SJSA1 (cell line): ENCODE results near the gene FAM3D. TPM values are rescaled to one million over a fixed set of nuclear protein-coding genes. Genes with fewer than 3 reads are reported as not detected.

Experiments
- DNase-seq, 2 experiments: peaks; one replicate each; pipeline ENCODE4 v3.0.0-alpha.2; 2015 to 2020; ENCODE audit warnings: low spot score in 2 of 2, low read depth in 1 of 2
- H3K27ac ChIP-seq: fragments of 250-450 bp; sonication (Bioruptor Pico); 2 replicates; pipeline ENCODE4 v1.5.1; 2020; ENCODE audit warnings: mild to moderate bottlenecking, moderate library complexity
- H3K27me3 ChIP-seq: fragments of 250-450 bp; sonication (Bioruptor Pico); replicated peaks from 2 replicates; pipeline ENCODE4 v1.5.1; 2020; ENCODE audit warnings: mild to moderate bottlenecking, moderate library complexity
- H3K36me3 ChIP-seq: fragments of 250-450 bp; sonication (Bioruptor Pico); 2 replicates; pipeline ENCODE4 v1.5.1; 2020; ENCODE audit warnings: mild to moderate bottlenecking
- H3K4me1 ChIP-seq: fragments of 250-450 bp; sonication (Bioruptor Pico); replicated peaks from 2 replicates; pipeline ENCODE4 v1.6.1; 2021; ENCODE audit warnings: mild to moderate bottlenecking
- H3K4me3 ChIP-seq: fragments of 250-450 bp; sonication (Bioruptor Pico); 2 replicates; pipeline ENCODE4 v1.5.1; 2020; ENCODE audit warnings: mild to moderate bottlenecking
- H3K9me3 ChIP-seq: fragments of 250-450 bp; sonication (Bioruptor Pico); replicated peaks from 2 replicates; pipeline ENCODE4 v1.5.1; 2020; ENCODE audit warnings: mild to moderate bottlenecking
- total RNA-seq: library from RNA; depleted of rRNA; stranded (reverse); fragments of >200 nt; shearing (Covaris generic); gene quantifications from 2 replicates; pipeline ENCODE4 v1.2.3, GENCODE V29; 2014

Gene FAM3D
- total RNA-seq, 1 experiment from 2014 or later = not detected

- no peaks in the 10 kb centered on the region for H3K9me3 ChIP-seq
Observed at GRCh38 chr3:58657571-58658141, 8.9 kb downstream of the FAM3D start.

GRCh38 chr3:58657036-58657520 lies 9.5 kb downstream of the FAM3D start:
- no peak overlapping the region for H3K4me3 ChIP-seq
- H3K4me1 ChIP-seq = no peaks in the 10 kb centered on the region
- H3K27me3 ChIP-seq = no peaks in the 10 kb centered on the region
- H3K36me3 ChIP-seq = no peaks in the 10 kb centered on the region
- no peak for DNase-seq
- no peaks in the 10 kb centered on the region for H3K9me3 ChIP-seq
- H3K27ac ChIP-seq = no peak overlapping the region

More at GRCh38 chr3:58657571-58658141, 8.9 kb downstream of the FAM3D start:
- H3K4me1 ChIP-seq = no peaks in the 10 kb centered on the region
- no peaks in the 10 kb centered on the region for H3K36me3 ChIP-seq
- H3K27ac ChIP-seq = no peak overlapping the region
- no peaks in the 10 kb centered on the region for H3K27me3 ChIP-seq
- H3K4me3 ChIP-seq = no peak overlapping the region
- no peak for DNase-seq

- DNase-seq = no peak
- Histone ChIP-seq H3K9me3 (no peaks in the 10 kb centered on the region), H3K4me3 (no peak overlapping the region), H3K27me3 (no peaks in the 10 kb centered on the region), H3K4me1 (no peaks in the 10 kb centered on the region), H3K27ac (no peak overlapping the region), H3K36me3 (no peaks in the 10 kb centered on the region)
Observed at GRCh38 chr3:58656631-58657030, 9.9 kb downstream of the FAM3D start.

- DNase-seq = no peak
- Histone ChIP-seq H3K4me1 (no peaks in the 10 kb centered on the region), H3K27me3 (no peaks in the 10 kb centered on the region), H3K9me3 (no peaks in the 10 kb centered on the region), H3K36me3 (no peaks in the 10 kb centered on the region), H3K4me3 (no peak overlapping the region), H3K27ac (no peak overlapping the region)
Observed at GRCh38 chr3:58654466-58654865, 12.1 kb downstream of the FAM3D start.

GRCh38 chr3:58652624-58653023 lies 13.9 kb downstream of the FAM3D start:
- Histone ChIP-seq H3K36me3 (no peaks in the 10 kb centered on the region), H3K4me3 (no peak overlapping the region), H3K27me3 (no peaks in the 10 kb centered on the region), H3K27ac (no peak overlapping the region), H3K9me3 (no peaks in the 10 kb centered on the region), H3K4me1 (no peaks in the 10 kb centered on the region)
- DNase-seq = no peak

GRCh38 chr3:58651276-58651675 lies 15.3 kb downstream of the FAM3D start:
- Histone ChIP-seq H3K9me3 (no peaks in the 10 kb centered on the region), H3K27me3 (no peaks in the 10 kb centered on the region), H3K4me1 (no peaks in the 10 kb centered on the region), H3K36me3 (no peaks in the 10 kb centered on the region), H3K4me3 (no peak overlapping the region), H3K27ac (no peak overlapping the region)
- DNase-seq = no peak

- no peaks in the 10 kb centered on the region for H3K9me3 ChIP-seq
- H3K4me1 ChIP-seq = no peaks in the 10 kb centered on the region
- H3K36me3 ChIP-seq = no peaks in the 10 kb centered on the region
- DNase-seq = no peak
- no peaks in the 10 kb centered on the region for H3K27me3 ChIP-seq
- no peak overlapping the region for H3K4me3 ChIP-seq
- H3K27ac ChIP-seq = no peak overlapping the region
Observed at GRCh38 chr3:58647381-58648141, 19.0 kb downstream of the FAM3D start.

GRCh38 chr3:58646503-58646902 lies 20.1 kb downstream of the FAM3D start:
- H3K27me3 ChIP-seq = no peaks in the 10 kb centered on the region
- DNase-seq = no peak
- no peak overlapping the region for H3K27ac ChIP-seq

GRCh38 chr3:58645726-58646125 lies 20.8 kb downstream of the FAM3D start:
- no peak for DNase-seq
- no peak overlapping the region for H3K4me3 ChIP-seq
- no peaks in the 10 kb centered on the region for H3K9me3 ChIP-seq
- no peaks in the 10 kb centered on the region for H3K36me3 ChIP-seq
- H3K4me1 ChIP-seq = no peaks in the 10 kb centered on the region; the same call in 1 of the 2 replicates
- H3K27me3 ChIP-seq = no peaks in the 10 kb centered on the region
- no peak overlapping the region for H3K27ac ChIP-seq

More at GRCh38 chr3:58646503-58646902, 20.1 kb downstream of the FAM3D start:
- no peaks in the 10 kb centered on the region for H3K4me1 ChIP-seq
- H3K36me3 ChIP-seq = no peaks in the 10 kb centered on the region
- H3K9me3 ChIP-seq = no peaks in the 10 kb centered on the region
- no peak overlapping the region for H3K4me3 ChIP-seq

- peaks cover 12% of the 10 kb centered on the region for H3K4me1 ChIP-seq
- DNase-seq = no peak
Observed at GRCh38 chr3:58642846-58643245, 23.7 kb downstream of the FAM3D start.

GRCh38 chr3:58640700-58641372 lies 25.7 kb downstream of the FAM3D start:
- no peak overlapping the region for H3K4me3 ChIP-seq
- no peak overlapping the region for H3K27ac ChIP-seq
- peak; percentile 62 to 75 for DNase-seq
- no peaks in the 10 kb centered on the region for H3K36me3 ChIP-seq
- H3K27me3 ChIP-seq = no peaks in the 10 kb centered on the region
- H3K9me3 ChIP-seq = no peaks in the 10 kb centered on the region
- H3K4me1 ChIP-seq = peaks cover 12% of the 10 kb centered on the region

More at GRCh38 chr3:58642846-58643245, 23.7 kb downstream of the FAM3D start:
- H3K9me3 ChIP-seq = no peaks in the 10 kb centered on the region
- no peaks in the 10 kb centered on the region for H3K27me3 ChIP-seq
- H3K4me3 ChIP-seq = no peak overlapping the region
- H3K36me3 ChIP-seq = no peaks in the 10 kb centered on the region
- no peak overlapping the region for H3K27ac ChIP-seq

- H3K9me3 ChIP-seq = no peaks in the 10 kb centered on the region
- peaks cover 12% of the 10 kb centered on the region for H3K4me1 ChIP-seq
- no peak overlapping the region for H3K4me3 ChIP-seq
- no peak overlapping the region for H3K27ac ChIP-seq
- H3K27me3 ChIP-seq = no peaks in the 10 kb centered on the region
- H3K36me3 ChIP-seq = no peaks in the 10 kb centered on the region
- no peak for DNase-seq
Observed at GRCh38 chr3:58639842-58640241, 26.7 kb downstream of the FAM3D start.

GRCh38 chr3:58639001-58639400 lies 27.6 kb downstream of the FAM3D start:
- Histone ChIP-seq H3K4me3 (no peak overlapping the region), H3K9me3 (no peaks in the 10 kb centered on the region), H3K36me3 (no peaks in the 10 kb centered on the region), H3K27me3 (no peaks in the 10 kb centered on the region), H3K27ac (no peak overlapping the region), H3K4me1 (peaks cover 12% of the 10 kb centered on the region)
- DNase-seq = no peak

- Histone ChIP-seq H3K4me3 (no peak overlapping the region), H3K4me1 (peaks cover 12% of the 10 kb centered on the region), H3K27me3 (no peaks in the 10 kb centered on the region), H3K27ac (no peak overlapping the region), H3K36me3 (no peaks in the 10 kb centered on the region), H3K9me3 (no peaks in the 10 kb centered on the region)
- DNase-seq = no peak
Observed at GRCh38 chr3:58638591-58638990, 28.0 kb downstream of the FAM3D start.
